Caco-2 (cell line): ENCODE measurements around the gene MAP3K7. TPM values are rescaled to one million over a fixed set of nuclear protein-coding genes. Genes with fewer than 3 reads are reported as not detected.

ENCODE experiments used
- BruUV-seq: library from RNA; stranded (reverse); fragments of 400-500 nt; replicated peaks from 2 replicates; lab custom pipeline; 2021; lab: Mats Ljungman, UMichigan
- CTCF ChIA-PET: fragments of 300-600 bp; sonication (Branson Sonifier 250); formaldehyde crosslinking; loops from one replicate; lab custom pipeline; 2022; ENCODE audit warnings: antibody characterized with exemption; lab: Charles Lee
- POLR2A ChIA-PET: fragments of 300-600 bp; sonication (Branson Sonifier 250); formaldehyde crosslinking; loops from one replicate; lab custom pipeline; 2022; ENCODE audit warnings: antibody characterized with exemption; lab: Charles Lee
- DNase-seq, 2 experiments: peaks; one replicate each; pipeline versions ENCODE4 v3.0.0 to v3.0.0-alpha.2; 2020 to 2022
- H3K27me3 ChIP-seq: replicated peaks from 2 replicates; pipeline ENCODE4 v1.6.0; 2011; ENCODE audit warnings: low read length; ENCODE audit not compliant: control insufficient read depth, insufficient read depth
- H3K36me3 ChIP-seq: 2 replicates; pipeline ENCODE4 v1.5.1; 2011; ENCODE audit warnings: low read length; ENCODE audit not compliant: control insufficient read depth, insufficient read depth
- H3K4me1 ChIP-seq: fragments of 250-450 bp; sonication (Bioruptor Pico); 2 replicates; pipeline ENCODE4 v1.5.1; 2020; ENCODE audit warnings: mild to moderate bottlenecking
- H3K4me3 ChIP-seq: 2 replicates; pipeline ENCODE4 v1.5.1; 2011; ENCODE audit warnings: low read depth, mild to moderate bottlenecking, control low read depth, low read length
- H3K9me3 ChIP-seq: fragments of 250-450 bp; sonication (Bioruptor Pico); 2 replicates; pipeline ENCODE4 v1.5.1; 2020; ENCODE audit warnings: mild to moderate bottlenecking, moderate library complexity
- H3K27ac Mint-ChIP-seq: one replicate; pipeline ENCODE4 v1.8.0; 2022; ENCODE audit warnings: mixed read lengths; ENCODE audit not compliant: unreplicated experiment
- H3K27me3 Mint-ChIP-seq: one replicate; pipeline ENCODE4 v1.8.0; 2022; ENCODE audit warnings: mixed read lengths; ENCODE audit not compliant: insufficient read depth, unreplicated experiment
- H3K36me3 Mint-ChIP-seq: one replicate; pipeline ENCODE4 v1.8.0; 2022; ENCODE audit warnings: mild to moderate bottlenecking, mixed read lengths; ENCODE audit not compliant: insufficient read depth, unreplicated experiment
- H3K4me1 Mint-ChIP-seq: one replicate; pipeline ENCODE4 v1.8.0; 2022; ENCODE audit warnings: low read depth, mixed read lengths; ENCODE audit not compliant: unreplicated experiment
- H3K4me3 Mint-ChIP-seq: one replicate; pipeline ENCODE4 v1.8.0; 2022; ENCODE audit warnings: mild to moderate bottlenecking, moderate library complexity, mixed read lengths; ENCODE audit not compliant: unreplicated experiment
- H3K9me3 Mint-ChIP-seq: one replicate; pipeline ENCODE4 v1.8.0; 2022; ENCODE audit warnings: mixed read lengths; ENCODE audit not compliant: unreplicated experiment
- CTCF ChIP-seq, 2 experiments: fragments of 200-600 bp in 1 of 2; IDR thresholded peaks; 1 replicate in 1 of 2; 2 replicates in 1 of 2; pipeline versions ENCODE4 v1.5.1 to v1.8.0; 2011 to 2022; ENCODE audit warnings: antibody characterized with exemption in 1 of 2, control low read depth in 1 of 2, inconsistent platforms in 1 of 2, low read depth in 1 of 2, low read length in 1 of 2, mild to moderate bottlenecking in 1 of 2, moderate library complexity in 1 of 2; ENCODE audit not compliant: insufficient read depth in 1 of 2, severe bottlenecking in 1 of 2, unreplicated experiment in 1 of 2
- intact Hi-C: fragments of 100-400 bp; cut with micrococcal nuclease; formaldehyde crosslinking; loops from one replicate; pipeline ENCODE4 v1.10.0; 2022; ENCODE audit not compliant: unreplicated experiment
- total RNA-seq: library from RNA; stranded (reverse); gene quantifications from 2 replicates; pipeline ENCODE4 v1.2.3, GENCODE V29; 2022

Gene MAP3K7
- total RNA-seq, 1 experiment from 2014 or later: 27.7 TPM

GRCh38 chr6:90596967-90597539, 10.2 kb upstream of the MAP3K7 start:
- no peak overlapping the region for H3K4me3 Mint-ChIP-seq
- BruUV-seq: no TSS peak
- no peaks in the 10 kb centered on the region for H3K36me3 ChIP-seq
- POLR2A ChIA-PET: no interaction called here
- intact Hi-C loops: no loop called here
- peaks cover 12% of the 10 kb centered on the region for H3K27me3 Mint-ChIP-seq
- H3K4me1 Mint-ChIP-seq: no peaks in the 10 kb centered on the region
- H3K9me3 ChIP-seq: no peaks in the 10 kb centered on the region
- no peak for TF ChIP-seq CTCF (IDR thresholded peaks at IDR 0.05; ENCODE audit: insufficient read depth in 1 of 2, low read depth in 1 of 2, low read length in 1 of 2, severe bottlenecking in 1 of 2, unreplicated experiment in 1 of 2)
- H3K4me3 ChIP-seq: no peak overlapping the region
- H3K9me3 Mint-ChIP-seq: no peaks in the 10 kb centered on the region
- no peaks in the 10 kb centered on the region for H3K4me1 ChIP-seq
- H3K36me3 Mint-ChIP-seq: no peaks in the 10 kb centered on the region
- no peak overlapping the region for H3K27ac Mint-ChIP-seq
- no peak for DNase-seq
- no peaks in the 10 kb centered on the region for H3K27me3 ChIP-seq
- CTCF ChIA-PET: no interaction called here

- BruUV-seq: no TSS peak
- H3K4me1 ChIP-seq: no peaks in the 10 kb centered on the region
- Mint-ChIP-seq H3K36me3 (no peaks in the 10 kb centered on the region), H3K9me3 (no peaks in the 10 kb centered on the region), H3K27ac (no peak overlapping the region), H3K4me3 (no peak overlapping the region), H3K27me3 (peaks cover 10% of the 10 kb centered on the region), H3K4me1 (no peaks in the 10 kb centered on the region)
- CTCF ChIA-PET: no interaction called here
- no peaks in the 10 kb centered on the region for H3K36me3 ChIP-seq
- DNase-seq: no peak
- no peak for TF ChIP-seq CTCF (IDR thresholded peaks at IDR 0.05; ENCODE audit: insufficient read depth in 1 of 2, low read depth in 1 of 2, low read length in 1 of 2, severe bottlenecking in 1 of 2, unreplicated experiment in 1 of 2)
- POLR2A ChIA-PET: no interaction called here
- no peaks in the 10 kb centered on the region for H3K27me3 ChIP-seq
- intact Hi-C loops: no loop called here
- no peak overlapping the region for H3K4me3 ChIP-seq
- no peaks in the 10 kb centered on the region for H3K9me3 ChIP-seq
Measured at GRCh38 chr6:90595854-90596253, 9.0 kb upstream of the MAP3K7 start.

GRCh38 chr6:90586546-90586835, 381 bp downstream of the MAP3K7 start:
- POLR2A ChIA-PET: no interaction called here
- H3K27ac Mint-ChIP-seq: peak overlapping the region; percentile 98
- H3K9me3 Mint-ChIP-seq: no peaks in the 10 kb centered on the region
- no peak for TF ChIP-seq CTCF (IDR thresholded peaks at IDR 0.05; ENCODE audit: insufficient read depth in 1 of 2, low read depth in 1 of 2, low read length in 1 of 2, severe bottlenecking in 1 of 2, unreplicated experiment in 1 of 2)
- CTCF ChIA-PET: interaction anchor here (0.6 kb wide), 1 partner anchor 368 kb away, joined by 7 read pairs; no protein-coding TSS in a partner anchor
- H3K36me3 Mint-ChIP-seq: peaks cover 14% of the 10 kb centered on the region
- BruUV-seq: no TSS peak
- Histone ChIP-seq H3K27me3 (no peaks in the 10 kb centered on the region), H3K9me3 (no peaks in the 10 kb centered on the region), H3K4me1 (0 out of 2 replicates have a peak, but pooled peaks cover 8% of the 10 kb centered on the region), H3K4me3 (peak overlapping the region; percentile 80), H3K36me3 (no peaks in the 10 kb centered on the region)
- H3K4me3 Mint-ChIP-seq: peak overlapping the region; percentile 97
- no peaks in the 10 kb centered on the region for H3K4me1 Mint-ChIP-seq
- intact Hi-C loops: no loop called here
- H3K27me3 Mint-ChIP-seq: no peaks in the 10 kb centered on the region
- no peak for DNase-seq
